ENCODE results near the gene SLF1. TPM values are rescaled to one million over a fixed set of nuclear protein-coding genes. Genes with fewer than 3 reads are reported as not detected.

The SLF1 gene
- total and polyA plus RNA-seq, 3 donors from 2014 or later, result 12.0 to 49.4 (median 34.9) TPM

GRCh38 chr5:94620256-94620655 lies 1.8 kb downstream of the SLF1 start:
- WGBS, 2 donors, result 63 to 74% methylated on average over 5 of the region's 5 CpGs
- intact Hi-C loops (cut with DNase I; ENCODE audit: low total_unique reads), result no loop called here
- no peaks in the 10 kb centered on the region for H3K9me3 ChIP-seq
- DNase-seq, result no peak
- peak overlapping the region in 1 of 2 donors; percentile 41 for H3K27ac ChIP-seq
- no peaks in the 10 kb centered on the region for H3K36me3 ChIP-seq (ENCODE audit: low read depth, missing control alignments)
- peaks cover 13% of the 10 kb centered on the region for H3K4me1 ChIP-seq
- TF ChIP-seq POLR2A (IDR thresholded peaks at IDR 0.05) (no peak), CTCF (IDR thresholded peaks at IDR 0.05) (no peak)
- H3K4me3 ChIP-seq, result no peak overlapping the region
- no peaks in the 10 kb centered on the region for H3K27me3 ChIP-seq

- TF ChIP-seq CTCF (IDR thresholded peaks at IDR 0.05), result no peak
- TF ChIP-seq POLR2A (IDR thresholded peaks at IDR 0.05), result no peak
- no peak for DNase-seq
- H3K4me1 ChIP-seq, result peaks cover 13% of the 10 kb centered on the region
- H3K27ac ChIP-seq, result peak overlapping the region in 1 of 2 donors; percentile 10
- no peaks in the 10 kb centered on the region for H3K9me3 ChIP-seq
- H3K27me3 ChIP-seq, result no peaks in the 10 kb centered on the region
- no peak overlapping the region for H3K4me3 ChIP-seq
- intact Hi-C loops (cut with DNase I; ENCODE audit: low total_unique reads), result no loop called here
- no peaks in the 10 kb centered on the region for H3K36me3 ChIP-seq (ENCODE audit: low read depth, missing control alignments)
- WGBS, 2 donors, result 55 to 57% methylated on average over 5 of the region's 5 CpGs
Observed at GRCh38 chr5:94621763-94622162, 3.3 kb downstream of the SLF1 start.

- no peaks in the 10 kb centered on the region for H3K36me3 ChIP-seq (ENCODE audit: low read depth, missing control alignments)
- no peaks in the 10 kb centered on the region for H3K27me3 ChIP-seq
- H3K27ac ChIP-seq, result peak overlapping the region in 1 of 2 donors; percentile 39
- H3K4me1 ChIP-seq, result peaks cover 7% of the 10 kb centered on the region
- intact Hi-C loops (cut with DNase I; ENCODE audit: low total_unique reads), result no loop called here
- no peak overlapping the region for H3K4me3 ChIP-seq
- TF ChIP-seq CTCF (IDR thresholded peaks at IDR 0.05) (no peak), POLR2A (IDR thresholded peaks at IDR 0.05) (no peak)
- no peaks in the 10 kb centered on the region for H3K9me3 ChIP-seq
- no peak for DNase-seq
Observed at GRCh38 chr5:94623011-94623410, 4.5 kb downstream of the SLF1 start.

GRCh38 chr5:94623877-94624276 lies 5.4 kb downstream of the SLF1 start:
- TF ChIP-seq CTCF (IDR thresholded peaks at IDR 0.05), result no peak
- TF ChIP-seq POLR2A (IDR thresholded peaks at IDR 0.05), result no peak
- Histone ChIP-seq H3K27me3 (no peaks in the 10 kb centered on the region), H3K27ac (peak overlapping the region in 1 of 2 donors; percentile 39), H3K4me1 (peaks cover 7% of the 10 kb centered on the region), H3K4me3 (no peak overlapping the region), H3K36me3 (ENCODE audit: low read depth, missing control alignments) (no peaks in the 10 kb centered on the region), H3K9me3 (no peaks in the 10 kb centered on the region)
- 60 to 68% methylated on average over 2 of the region's 2 CpGs for WGBS, 2 donors
- DNase-seq, result no peak
- intact Hi-C loops (cut with DNase I; ENCODE audit: low total_unique reads), result no loop called here

- intact Hi-C loops (cut with DNase I; ENCODE audit: low total_unique reads), result no loop called here
- H3K4me1 ChIP-seq, result peaks cover 4% of the 10 kb centered on the region
- no peaks in the 10 kb centered on the region for H3K27me3 ChIP-seq
- H3K9me3 ChIP-seq, result no peaks in the 10 kb centered on the region
- no peak for DNase-seq
- no peak overlapping the region for H3K27ac ChIP-seq
- WGBS, 2 donors, result 89 to 92% methylated on average over 1 of the region's 1 CpG
- no peaks in the 10 kb centered on the region for H3K36me3 ChIP-seq (ENCODE audit: low read depth, missing control alignments)
- TF ChIP-seq CTCF (IDR thresholded peaks at IDR 0.05) (no peak), POLR2A (IDR thresholded peaks at IDR 0.05) (no peak)
- no peak overlapping the region for H3K4me3 ChIP-seq
Observed at GRCh38 chr5:94627191-94627590, 8.7 kb downstream of the SLF1 start.

Measured in testis (tissue), 3 donors.